Measurements from ENCODE around the gene AXL. TPM values are rescaled to one million over a fixed set of nuclear protein-coding genes. Genes with fewer than 3 reads are reported as not detected.

AXL gene
- total and polyA plus RNA-seq, 2 of the 8 experiments (the other 6 are each of a cell fraction or from before 2014, with no cell fraction given) = 35.3 to 51.0 TPM

DNA sequence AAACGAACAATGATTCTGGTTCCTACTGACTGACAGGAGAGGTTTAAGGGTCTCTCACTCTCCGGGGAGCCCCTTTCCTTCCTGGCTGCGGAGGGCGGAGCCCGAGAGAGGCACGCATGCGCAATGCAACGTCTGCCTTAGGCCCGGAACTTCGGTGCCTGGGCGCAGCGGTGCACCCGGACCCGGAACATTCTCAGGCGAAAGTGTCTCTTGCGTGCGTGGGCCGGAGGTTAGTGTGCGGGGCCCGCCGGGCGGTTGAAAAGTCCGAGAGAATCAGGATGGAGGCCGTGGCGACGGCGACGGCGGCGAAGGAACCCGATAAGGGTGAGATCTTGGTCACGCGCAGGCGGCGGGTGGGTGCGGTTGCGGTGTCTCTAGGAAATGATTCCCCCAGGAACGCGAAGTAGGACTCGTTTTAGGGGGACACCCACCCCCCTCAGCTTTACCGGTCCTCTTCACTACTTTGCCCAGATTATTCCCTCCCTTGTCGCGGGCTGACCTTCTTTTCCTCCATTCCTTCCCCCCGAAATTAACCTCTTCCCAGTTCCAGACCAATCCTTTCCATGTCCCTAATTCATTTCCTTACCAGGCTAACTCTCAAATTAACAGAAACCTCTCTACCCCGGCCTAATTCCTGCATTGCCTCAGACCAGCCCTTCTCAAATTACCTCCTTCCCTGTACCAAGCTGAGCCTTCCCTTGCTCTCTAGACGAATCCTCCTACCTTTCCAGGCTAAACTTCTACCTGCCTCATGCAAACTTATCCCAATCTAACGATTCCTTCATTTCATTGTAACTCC is 91.2 kb downstream of the AXL start, which contains the start of gene CCDC97:
TSS of gene CCDC97 (plus strand) at position 140 of the 799 bp plus-strand sequence. CDS start at position 279, 139 bp downstream.
- Histone ChIP-seq H3K14ac (ENCODE audit: insufficient read length) (no peak within 1 kb of the TSS), H3K56ac (replicated peaks; ENCODE audit: insufficient read length, low read depth, low read length) (peak within 1 kb of the TSS; percentile 80), H2BK20ac (ENCODE audit: low read length) (no peak within 1 kb of the TSS), H4K8ac (ENCODE audit: extremely low read depth, insufficient read depth, low read length) (peak within 1 kb of the TSS; percentile 99; the same call in 1 of the 2 replicates), H3K9me3 (ENCODE audit: insufficient read depth in 2 of 2, low read depth in 1 of 2, low read length in 1 of 2) (no peaks in the 10 kb centered on the region), H2BK120ac (replicated peaks; ENCODE audit: low read depth, low read length) (no peak within 1 kb of the TSS), H3K18ac (ENCODE audit: extremely low read depth, low read length) (peak within 1 kb of the TSS; percentile 78), H4K5ac (ENCODE audit: insufficient read length, low read depth, low read length) (peak within 1 kb of the TSS; percentile 81), H2BK12ac (ENCODE audit: low read depth, low read length) (no peak within 1 kb of the TSS), H3K27me3 (replicated peaks in 1 of 4; ENCODE audit: control insufficient read depth in 3 of 4, extremely low read depth in 1 of 4, insufficient read depth in 3 of 4, low read length in 3 of 4) (no peaks in the 10 kb centered on the region), H3K27ac (ENCODE audit: low read depth, low read length) (peak within 1 kb of the TSS; percentile 92), H3K79me2 (ENCODE audit: control insufficient read depth in 1 of 2, insufficient read depth in 2 of 2, low read length in 2 of 2) (peaks cover 0 to 8% of the 10 kb centered on the region in 2 experiments; a peak in 2 of 4 replicates), H2BK15ac (ENCODE audit: low read length) (no peak within 1 kb of the TSS), H3K9ac (replicated peaks in 1 of 4; ENCODE audit: extremely low read depth in 1 of 4, low read depth in 3 of 4, low read length in 3 of 4) (peak within 1 kb of the TSS; percentile 81 to 94 (median 88)), H3K4me3 (ENCODE audit: extremely low read depth in 1 of 4, insufficient read depth in 2 of 4, low read depth in 3 of 4, low read length in 4 of 4) (peak within 1 kb of the TSS; percentile 62 to 91 (median 77)), H3K4me2 (ENCODE audit: insufficient read depth in 1 of 2, low read depth in 2 of 2, low read length in 2 of 2) (peak within 1 kb of the TSS; percentile 80 to 83), H3K4ac (replicated peaks; ENCODE audit: insufficient read length, low read depth, low read length) (no peak within 1 kb of the TSS), H4K20me1 (replicated peaks in 1 of 2; ENCODE audit: control insufficient read depth in 1 of 2, insufficient read depth in 2 of 2, low read length in 2 of 2) (peaks cover 0 to 5% of the 10 kb centered on the region in 2 experiments), H3K23ac (ENCODE audit: insufficient read length) (no peak within 1 kb of the TSS), H2AK5ac (ENCODE audit: low read depth, low read length) (no peak within 1 kb of the TSS), H2BK5ac (ENCODE audit: low read depth, low read length) (peak within 1 kb of the TSS; percentile 71), H3K4me1 (replicated peaks in 1 of 4; ENCODE audit: control insufficient read depth in 3 of 4, insufficient read depth in 4 of 4, low read length in 3 of 4) (peaks cover 0 to 10% (median under 1%) of the 10 kb centered on the region in 4 experiments; a peak in 3 of 7 replicates), H2AFZ (ENCODE audit: low read length) (peak within 1 kb of the TSS; percentile 68), H3K36me3 (ENCODE audit: control insufficient read depth in 2 of 4, insufficient read depth in 4 of 4, low read length in 3 of 4) (peaks cover 13 to 24% (median 17%) of the 10 kb centered on the region in 4 experiments; a peak in 7 of 8 replicates), H4K91ac (replicated peaks; ENCODE audit: insufficient read length, low read length) (no peak within 1 kb of the TSS), H3K23me2 (ENCODE audit: low read depth, low read length) (peaks cover 7% of the 10 kb centered on the region), H3K79me1 (ENCODE audit: low read depth, low read length) (peaks cover 7% of the 10 kb centered on the region; the same call in 1 of the 2 replicates)
- ChIA-PET CTCF (ENCODE audit: partially characterized antibody) (interaction anchor here (2.1 to 2.5 kb wide), 2 partner anchors 11 to 12 kb away, joined by 9 to 15 read pairs; no protein-coding TSS in a partner anchor), POLR2A (ENCODE audit: partially characterized antibody) (interaction anchor here (0.6 to 22.6 kb wide), 15 partner anchors 12 to 1054 kb away, joined by 3 to 579 read pairs (median 3); partner anchors contain the start of genes AXL, CYP2S1 and HNRNPUL1)
- 2% methylated on average over 47 of the region's 47 CpGs; no CpG with 5 or more reads in 1 of the 2 experiments for WGBS, 2 experiments (ENCODE audit: extremely low coverage in 1 of 2, insufficient coverage in 1 of 2, insufficient read length in 1 of 2, insufficient replicate concordance in 2 of 2, low coverage in 1 of 2, low lambda C conversion rate in 2 of 2, missing lambda C conversion rate in 1 of 2)
- FAIRE-seq (no peak), DNase-seq (ENCODE audit: low read depth in 1 of 2, low spot score in 2 of 2) (peak; percentile 66 to 95)
- peak; percentile 27; the same call in 1 of the 2 replicates for TF ChIP-seq CREB1 (IDR thresholded peaks at IDR 0.05)
- TF ChIP-seq EP300 (IDR thresholded peaks at IDR 0.05; ENCODE audit: borderline replicate concordance in 1 of 2, low read depth in 2 of 2, low read length in 2 of 2) = no peak
- TF ChIP-seq SP1 (IDR thresholded peaks at IDR 0.05; ENCODE audit: low read depth, low read length) = peak; percentile 57; the same call in 1 of the 2 replicates
- peak; percentile 91 for TF ChIP-seq GABPA (IDR thresholded peaks at IDR 0.05; ENCODE audit: borderline replicate concordance, insufficient read depth, low read length)
- TF ChIP-seq ZNF274 (IDR thresholded peaks at IDR 0.05; ENCODE audit: borderline replicate concordance, extremely low read depth, low read length) = no peak
- TF ChIP-seq NRF1 (IDR thresholded peaks at IDR 0.05; ENCODE audit: low read depth, low read length) = peak; percentile 90
- TF ChIP-seq FOSL1 (IDR thresholded peaks at IDR 0.05; ENCODE audit: insufficient read depth, low read depth, low read length) = no peak
- peak; percentile 13; the same call in 1 of the 2 replicates for TF ChIP-seq SRF (IDR thresholded peaks at IDR 0.05; ENCODE audit: low read depth, low read length)
- TF ChIP-seq EGR1 (IDR thresholded peaks at IDR 0.05; ENCODE audit: borderline replicate concordance, low read depth, low read length) = peak; percentile 53; the same call in 1 of the 2 replicates
- TF ChIP-seq SP2 (IDR thresholded peaks at IDR 0.05; ENCODE audit: low read length) = no peak
- TF ChIP-seq TAF1 (IDR thresholded peaks at IDR 0.05; ENCODE audit: low read depth, low read length) = peak; percentile 83

Data from H1 (cell line).